Measurements from ENCODE around the gene SP9. TPM values are rescaled to one million over a fixed set of nuclear protein-coding genes. Genes with fewer than 3 reads are reported as not detected.

Gene SP9
- total and polyA plus RNA-seq, 12 donors = not detected

GRCh38 chr2:174331595-174332216, 3.0 kb upstream of the SP9 start:
- Histone ChIP-seq H3K4me3 (no peak overlapping the region), H3K27ac (no peak overlapping the region), H3K27me3 (peaks cover 98% of the 10 kb centered on the region), H3K36me3 (replicated peaks in 1 of 2) (no peaks in the 10 kb centered on the region), H3K4me1 (replicated peaks in 1 of 2) (peaks cover 5 to 32% of the 10 kb centered on the region in 2 donors), H3K9me3 (replicated peaks in 1 of 3) (no peaks in the 10 kb centered on the region)
- DNase-seq = no peak
- WGBS, 4 donors = 22 to 32% (median 24%) methylated on average over 11 of the region's 11 CpGs
- TF ChIP-seq CTCF (IDR thresholded peaks at IDR 0.05) (no peak), POLR2A (IDR thresholded peaks at IDR 0.05) (no peak)
- intact Hi-C loops (cut with DNase I) = loop anchor here in 1 of 2 donors (10.0 kb wide), 1 partner anchor 447 kb away; no protein-coding TSS in a partner anchor

GRCh38 chr2:174332217-174332963, 2.4 kb upstream of the SP9 start:
- H3K27me3 ChIP-seq = peaks cover 98% of the 10 kb centered on the region
- DNase-seq = no peak

GRCh38 chr2:174333017-174333371, 1.8 kb upstream of the SP9 start:
- peaks cover 7 to 37% of the 10 kb centered on the region in 2 donors for H3K4me1 ChIP-seq (replicated peaks in 1 of 2)
- DNase-seq = no peak
- WGBS, 4 donors = 17 to 22% (median 20%) methylated on average over 15 of the region's 15 CpGs
- peaks cover 98% of the 10 kb centered on the region for H3K27me3 ChIP-seq
- no peaks in the 10 kb centered on the region for H3K36me3 ChIP-seq (replicated peaks in 1 of 2)
- peaks cover 0 to 1% (median 0%) of the 10 kb centered on the region in 3 donors for H3K9me3 ChIP-seq (replicated peaks in 1 of 3)
- H3K4me3 ChIP-seq = no peak overlapping the region
- no peak overlapping the region for H3K27ac ChIP-seq
- TF ChIP-seq CTCF (IDR thresholded peaks at IDR 0.05) = no peak
- TF ChIP-seq POLR2A (IDR thresholded peaks at IDR 0.05) = no peak
- intact Hi-C loops (cut with DNase I) = loop anchor here in 1 of 2 donors (10.0 kb wide), 1 partner anchor 448 kb away; no protein-coding TSS in a partner anchor

More at GRCh38 chr2:174332217-174332963, 2.4 kb upstream of the SP9 start:
- TF ChIP-seq CTCF (IDR thresholded peaks at IDR 0.05) = no peak
- no peak for TF ChIP-seq POLR2A (IDR thresholded peaks at IDR 0.05)
- Histone ChIP-seq H3K4me3 (no peak overlapping the region), H3K27ac (no peak overlapping the region), H3K9me3 (replicated peaks in 1 of 3) (no peaks in the 10 kb centered on the region), H3K36me3 (replicated peaks in 1 of 2) (no peaks in the 10 kb centered on the region), H3K4me1 (replicated peaks in 1 of 2) (peaks cover 7 to 31% of the 10 kb centered on the region in 2 donors)
- intact Hi-C loops (cut with DNase I) = loop anchor here in 1 of 2 donors (10.0 kb wide), 1 partner anchor 448 kb away; no protein-coding TSS in a partner anchor
- 11 to 17% (median 13%) methylated on average over 31 of the region's 31 CpGs for WGBS, 4 donors

Data from adrenal gland (tissue), 12 donors.